ENCODE data around the gene DMD.
"Not testable (repeated sequence)": the region's sequence is repeated elsewhere in the genome, so short reads cannot be mapped to it uniquely, and the experiment has no call there.

DNA sequence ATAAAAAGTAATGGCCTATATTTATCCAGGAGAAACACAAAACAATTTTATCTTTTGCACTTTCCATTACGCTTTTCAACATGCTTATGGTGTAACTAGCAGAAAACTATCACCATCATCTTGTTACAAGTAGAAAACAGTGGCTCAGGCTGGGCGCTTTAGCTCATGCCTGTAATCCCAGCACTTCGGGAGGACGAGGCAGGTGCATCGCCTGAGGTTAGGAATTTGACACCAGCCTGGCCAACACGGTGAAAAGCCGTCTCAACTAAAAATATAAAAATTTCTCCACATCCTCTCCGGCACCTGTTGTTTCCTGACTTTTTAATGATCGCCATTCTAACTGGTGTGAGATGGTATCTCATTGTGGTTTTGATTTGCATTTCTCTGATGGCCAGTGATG is 506.0 kb downstream of the DMD start:
- not testable (repeated sequence) for TF ChIP-seq POLR2A, POLR2AphosphoS5 (IDR thresholded peaks at IDR 0.05; ENCODE audit: low read depth, low read length)
